Activated CD4-positive, alpha-beta T cell treated with anti-CD3 and anti-CD28 coated beads, Interleukin-2, Interleukin-4, amounts not matched to agents 100 ng/mL and 50 ng/mL, durations not matched to agents 16 hours and 8 hours (primary cell): ENCODE measurements around the gene TTC28.
"Not testable (repeated sequence)": the region's sequence is repeated elsewhere in the genome, so short reads cannot be mapped to it uniquely, and the experiment has no call there.

Experiments used
- DNase-seq: peaks from one replicate; pipeline ENCODE4 v3.0.0-alpha.2; 2020; ENCODE audit warnings: low spot score

The TTC28 gene

GRCh38 chr22:28102151-28102812 is 577.4 kb downstream of the TTC28 start:
- no peak for DNase-seq

- no peak for DNase-seq
These were observed 582.0 kb downstream of the TTC28 start for GRCh38 chr22:28097627-28098026.

- no peak for DNase-seq
These were observed 583.5 kb downstream of the TTC28 start for GRCh38 chr22:28096161-28096560.

- DNase-seq: no peak
These were observed 584.1 kb downstream of the TTC28 start for GRCh38 chr22:28095316-28096095.

GRCh38 chr22:28094771-28095170 is 584.9 kb downstream of the TTC28 start:
- no peak for DNase-seq

GRCh38 chr22:28093711-28094110 is 585.9 kb downstream of the TTC28 start:
- DNase-seq: no peak

GRCh38 chr22:28091486-28091885 is 588.2 kb downstream of the TTC28 start:
- DNase-seq: no peak

GRCh38 chr22:28089541-28089940 is 590.1 kb downstream of the TTC28 start:
- DNase-seq: not testable (repeated sequence)

- DNase-seq: no peak
These were observed 602.5 kb downstream of the TTC28 start for GRCh38 chr22:28077166-28077565.

GRCh38 chr22:28075358-28075981 is 604.2 kb downstream of the TTC28 start:
- DNase-seq: no peak

GRCh38 chr22:28074526-28074925 is 605.1 kb downstream of the TTC28 start:
- no peak for DNase-seq

- no peak for DNase-seq
These were observed 607.6 kb downstream of the TTC28 start for GRCh38 chr22:28072066-28072465.

- no peak for DNase-seq
These were observed 610.8 kb downstream of the TTC28 start for GRCh38 chr22:28068826-28069225.

GRCh38 chr22:28064920-28065319 is 614.7 kb downstream of the TTC28 start:
- DNase-seq: no peak

- no peak for DNase-seq
These were observed 616.0 kb downstream of the TTC28 start for GRCh38 chr22:28063656-28064055.

GRCh38 chr22:28060594-28060993 is 619.0 kb downstream of the TTC28 start:
- DNase-seq: not testable (repeated sequence)

- DNase-seq: no peak
These were observed 621.6 kb downstream of the TTC28 start for GRCh38 chr22:28058036-28058435.

- no peak for DNase-seq
These were observed 624.8 kb downstream of the TTC28 start for GRCh38 chr22:28054819-28055208.

- DNase-seq: no peak
These were observed 625.5 kb downstream of the TTC28 start for GRCh38 chr22:28053896-28054818.

GRCh38 chr22:28052825-28053269 is 626.8 kb downstream of the TTC28 start:
- DNase-seq: no peak

- peak; percentile 15 for DNase-seq
These were observed 627.8 kb downstream of the TTC28 start for GRCh38 chr22:28051787-28052356.
